WERI-Rb-1 (cell line): Measurements from ENCODE around the gene NPAS1.

Experiments
- DNase-seq: peaks from one replicate; pipeline ENCODE4 v3.0.0-alpha.2; 2020
- H3K27ac ChIP-seq: fragments of 250-450 bp; sonication (Bioruptor Pico); 2 replicates; pipeline ENCODE4 v1.5.1; 2020; ENCODE audit warnings: mild to moderate bottlenecking, moderate library complexity
- H3K27me3 ChIP-seq: fragments of 250-450 bp; sonication (Bioruptor Pico); 2 replicates; pipeline ENCODE4 v1.5.1; 2021; ENCODE audit warnings: mild to moderate bottlenecking, low read depth, moderate library complexity; ENCODE audit not compliant: insufficient read depth, severe bottlenecking
- H3K36me3 ChIP-seq: fragments of 250-450 bp; sonication (Bioruptor Pico); 2 replicates; pipeline ENCODE4 v1.5.1; 2020; ENCODE audit warnings: mild to moderate bottlenecking, moderate library complexity
- H3K4me3 ChIP-seq: 2 replicates; pipeline ENCODE4 v1.5.1; 2011; ENCODE audit warnings: low read depth, mild to moderate bottlenecking, control low read depth, low read length
- H3K9me3 ChIP-seq: fragments of 250-450 bp; sonication (Bioruptor Pico); 2 replicates; pipeline ENCODE4 v1.5.1; 2021; ENCODE audit warnings: mild to moderate bottlenecking, moderate library complexity; ENCODE audit not compliant: severe bottlenecking
- CTCF ChIP-seq: IDR thresholded peaks from 2 replicates; pipeline ENCODE4 v1.5.1; 2011; ENCODE audit warnings: low read depth, mild to moderate bottlenecking, control low read depth, inconsistent platforms, low read length

The NPAS1 gene

GRCh38 chr19:47056411-47056810 lies 36.8 kb downstream of the NPAS1 start:
- DNase-seq: peak; percentile 56
- H3K9me3 ChIP-seq: no peaks in the 10 kb centered on the region
- TF ChIP-seq CTCF: no peak
- H3K27ac ChIP-seq: peak overlapping the region; percentile 17
- H3K4me3 ChIP-seq: no peak overlapping the region
- H3K27me3 ChIP-seq: no peaks in the 10 kb centered on the region
- no peaks in the 10 kb centered on the region for H3K36me3 ChIP-seq

- DNase-seq: peak; percentile 57
- H3K36me3 ChIP-seq: no peaks in the 10 kb centered on the region
- no peaks in the 10 kb centered on the region for H3K9me3 ChIP-seq
- no peak for TF ChIP-seq CTCF
- no peaks in the 10 kb centered on the region for H3K27me3 ChIP-seq
- no peak overlapping the region for H3K4me3 ChIP-seq
- peak overlapping the region; percentile 17 for H3K27ac ChIP-seq
Observed at GRCh38 chr19:47057328-47057727, 37.7 kb downstream of the NPAS1 start.

- H3K9me3 ChIP-seq: no peaks in the 10 kb centered on the region
- no peak overlapping the region for H3K4me3 ChIP-seq
- H3K27ac ChIP-seq: no peak overlapping the region
- no peaks in the 10 kb centered on the region for H3K27me3 ChIP-seq
- no peaks in the 10 kb centered on the region for H3K36me3 ChIP-seq
- no peak for DNase-seq
- no peak for TF ChIP-seq CTCF
Observed at GRCh38 chr19:47058621-47059022, 39.0 kb downstream of the NPAS1 start.

GRCh38 chr19:47063874-47064273 lies 44.2 kb downstream of the NPAS1 start:
- H3K9me3 ChIP-seq: no peaks in the 10 kb centered on the region
- H3K4me3 ChIP-seq: no peak overlapping the region
- DNase-seq: peak; percentile 62
- no peaks in the 10 kb centered on the region for H3K27me3 ChIP-seq
- H3K36me3 ChIP-seq: peaks cover 38% of the 10 kb centered on the region
- H3K27ac ChIP-seq: no peak overlapping the region
- no peak for TF ChIP-seq CTCF

GRCh38 chr19:47065242-47065641 lies 45.6 kb downstream of the NPAS1 start:
- Histone ChIP-seq H3K27me3 (no peaks in the 10 kb centered on the region), H3K9me3 (no peaks in the 10 kb centered on the region), H3K36me3 (peaks cover 50% of the 10 kb centered on the region), H3K4me3 (no peak overlapping the region), H3K27ac (no peak overlapping the region)
- TF ChIP-seq CTCF: no peak
- DNase-seq: no peak

- Histone ChIP-seq H3K27me3 (no peaks in the 10 kb centered on the region), H3K4me3 (no peak overlapping the region), H3K9me3 (no peaks in the 10 kb centered on the region), H3K36me3 (peaks cover 64% of the 10 kb centered on the region), H3K27ac (no peak overlapping the region)
- TF ChIP-seq CTCF: no peak
- DNase-seq: no peak
Observed at GRCh38 chr19:47066376-47067214, 47.0 kb downstream of the NPAS1 start.
